GM12801 (cell line): ENCODE measurements around the gene ZNF32.

Experiments
- CTCF ChIP-seq: IDR thresholded peaks from one replicate; pipeline ENCODE4 v1.5.1; 2011; ENCODE audit warnings: control low read depth; ENCODE audit not compliant: insufficient read length; ENCODE audit errors: extremely low read depth

ZNF32 gene

GRCh38 chr10:43680035-43680434, 31.4 kb upstream of the ZNF32 start:
- TF ChIP-seq CTCF: no peak

- no peak for TF ChIP-seq CTCF
Measured at GRCh38 chr10:43679509-43679908, 30.8 kb upstream of the ZNF32 start.

- TF ChIP-seq CTCF: no peak
Measured at GRCh38 chr10:43678654-43679053, 30.0 kb upstream of the ZNF32 start.

GRCh38 chr10:43676901-43677300, 28.2 kb upstream of the ZNF32 start:
- no peak for TF ChIP-seq CTCF

- TF ChIP-seq CTCF: no peak
Measured at GRCh38 chr10:43676331-43676730, 27.6 kb upstream of the ZNF32 start.

- no peak for TF ChIP-seq CTCF
Measured at GRCh38 chr10:43674553-43675210, 26.0 kb upstream of the ZNF32 start.

- no peak for TF ChIP-seq CTCF
Measured at GRCh38 chr10:43673471-43673870, 24.8 kb upstream of the ZNF32 start.
